Duodenal mucosa (tissue), 2 donors: ENCODE data around the gene CYYR1.

Source experiments
- H3K27ac ChIP-seq: one replicate; pipeline ENCODE4 v1.7.0; 2013; ENCODE audit warnings: low read depth, low read length
- H3K27me3 ChIP-seq, 2 donors: one replicate each; pipeline ENCODE4 v1.7.0; 2013; ENCODE audit warnings: low read length in 2 of 2, control low read depth in 1 of 2; ENCODE audit not compliant: insufficient read depth in 2 of 2, control insufficient read depth in 1 of 2
- H3K36me3 ChIP-seq, 2 donors: one replicate each; pipeline ENCODE4 v1.7.0; 2013; ENCODE audit warnings: low read length in 2 of 2, control low read depth in 1 of 2; ENCODE audit not compliant: insufficient read depth in 2 of 2, control insufficient read depth in 1 of 2
- H3K4me1 ChIP-seq, 2 donors: one replicate each; pipeline ENCODE4 v1.7.0; 2013; ENCODE audit warnings: low read length in 2 of 2, control low read depth in 1 of 2; ENCODE audit not compliant: insufficient read depth in 2 of 2, control insufficient read depth in 1 of 2
- H3K4me3 ChIP-seq, 2 donors: one replicate each; pipeline ENCODE4 v1.7.0; 2013; ENCODE audit warnings: low read length in 2 of 2, low read depth in 1 of 2
- H3K9ac ChIP-seq, 2 donors: one replicate each; pipeline ENCODE4 v1.7.0; 2013; ENCODE audit warnings: low read length in 2 of 2, low read depth in 1 of 2
- H3K9me3 ChIP-seq, 2 donors: one replicate each; pipeline ENCODE4 v1.7.0; 2013; ENCODE audit warnings: low read length in 2 of 2, control low read depth in 1 of 2; ENCODE audit not compliant: control insufficient read depth in 1 of 2

The CYYR1 gene

GRCh38 chr21:26557106-26557505 is 16.0 kb downstream of the CYYR1 start:
- H3K9ac ChIP-seq: no peak overlapping the region
- no peaks in the 10 kb centered on the region for H3K4me1 ChIP-seq
- H3K27me3 ChIP-seq: no peaks in the 10 kb centered on the region
- no peaks in the 10 kb centered on the region for H3K36me3 ChIP-seq
- no peaks in the 10 kb centered on the region for H3K9me3 ChIP-seq
- no peak overlapping the region for H3K27ac ChIP-seq
- H3K4me3 ChIP-seq: no peak overlapping the region

- Histone ChIP-seq H3K4me1 (no peaks in the 10 kb centered on the region), H3K9ac (no peak overlapping the region), H3K27ac (no peak overlapping the region), H3K4me3 (no peak overlapping the region), H3K27me3 (no peaks in the 10 kb centered on the region), H3K9me3 (no peaks in the 10 kb centered on the region), H3K36me3 (no peaks in the 10 kb centered on the region)
Observed at GRCh38 chr21:26555540-26556146, 17.4 kb downstream of the CYYR1 start.

- Histone ChIP-seq H3K9me3 (no peaks in the 10 kb centered on the region), H3K9ac (no peak overlapping the region), H3K27me3 (no peaks in the 10 kb centered on the region), H3K27ac (no peak overlapping the region), H3K4me3 (no peak overlapping the region), H3K4me1 (no peaks in the 10 kb centered on the region), H3K36me3 (no peaks in the 10 kb centered on the region)
Observed at GRCh38 chr21:26554365-26554764, 18.7 kb downstream of the CYYR1 start.

GRCh38 chr21:26553898-26554297 is 19.2 kb downstream of the CYYR1 start:
- H3K4me1 ChIP-seq: no peaks in the 10 kb centered on the region
- no peak overlapping the region for H3K4me3 ChIP-seq
- no peak overlapping the region for H3K27ac ChIP-seq
- H3K27me3 ChIP-seq: no peaks in the 10 kb centered on the region
- no peaks in the 10 kb centered on the region for H3K36me3 ChIP-seq
- H3K9me3 ChIP-seq: no peaks in the 10 kb centered on the region
- no peak overlapping the region for H3K9ac ChIP-seq

- Histone ChIP-seq H3K27ac (no peak overlapping the region), H3K9me3 (no peaks in the 10 kb centered on the region), H3K9ac (no peak overlapping the region)
Observed at GRCh38 chr21:26550326-26550725, 22.8 kb downstream of the CYYR1 start.

GRCh38 chr21:26546446-26547097 is 26.5 kb downstream of the CYYR1 start:
- no peaks in the 10 kb centered on the region for H3K27me3 ChIP-seq
- no peaks in the 10 kb centered on the region for H3K36me3 ChIP-seq
- H3K9ac ChIP-seq: no peak overlapping the region
- no peak overlapping the region for H3K4me3 ChIP-seq
- H3K27ac ChIP-seq: no peak overlapping the region
- no peaks in the 10 kb centered on the region for H3K4me1 ChIP-seq
- H3K9me3 ChIP-seq: no peaks in the 10 kb centered on the region

More at GRCh38 chr21:26550326-26550725, 22.8 kb downstream of the CYYR1 start:
- H3K27me3 ChIP-seq: no peaks in the 10 kb centered on the region
- H3K36me3 ChIP-seq: no peaks in the 10 kb centered on the region
- no peak overlapping the region for H3K4me3 ChIP-seq
- no peaks in the 10 kb centered on the region for H3K4me1 ChIP-seq

- Histone ChIP-seq H3K4me1 (no peaks in the 10 kb centered on the region), H3K36me3 (no peaks in the 10 kb centered on the region), H3K9ac (no peak overlapping the region), H3K4me3 (no peak overlapping the region), H3K27ac (no peak overlapping the region), H3K9me3 (no peaks in the 10 kb centered on the region), H3K27me3 (no peaks in the 10 kb centered on the region)
Observed at GRCh38 chr21:26544201-26544775, 28.8 kb downstream of the CYYR1 start.

- Histone ChIP-seq H3K4me3 (no peak overlapping the region), H3K36me3 (no peaks in the 10 kb centered on the region), H3K27ac (no peak overlapping the region), H3K9ac (no peak overlapping the region), H3K9me3 (no peaks in the 10 kb centered on the region), H3K27me3 (no peaks in the 10 kb centered on the region), H3K4me1 (no peaks in the 10 kb centered on the region)
Observed at GRCh38 chr21:26540651-26541050, 32.4 kb downstream of the CYYR1 start.

GRCh38 chr21:26539566-26539965 is 33.5 kb downstream of the CYYR1 start:
- no peak overlapping the region for H3K27ac ChIP-seq
- no peak overlapping the region for H3K4me3 ChIP-seq
- H3K36me3 ChIP-seq: no peaks in the 10 kb centered on the region
- no peaks in the 10 kb centered on the region for H3K4me1 ChIP-seq
- no peak overlapping the region for H3K9ac ChIP-seq
- no peaks in the 10 kb centered on the region for H3K27me3 ChIP-seq
- H3K9me3 ChIP-seq: no peaks in the 10 kb centered on the region

- Histone ChIP-seq H3K4me1 (no peaks in the 10 kb centered on the region), H3K27ac (no peak overlapping the region), H3K9me3 (no peaks in the 10 kb centered on the region), H3K27me3 (no peaks in the 10 kb centered on the region), H3K9ac (no peak overlapping the region), H3K36me3 (no peaks in the 10 kb centered on the region), H3K4me3 (no peak overlapping the region)
Observed at GRCh38 chr21:26534517-26534916, 38.6 kb downstream of the CYYR1 start.
